Panc1 (cell line): ENCODE data around the gene TTLL11. TPM values are rescaled to one million over a fixed set of nuclear protein-coding genes. Genes with fewer than 3 reads are reported as not detected.

Source experiments
- ATAC-seq: fragments of 200-7000 bp; cut with Tn5 transposase; 2 replicates; pipeline ENCODE4 v1.9.1; 2020; ENCODE audit warnings: mild to moderate bottlenecking, moderate library complexity
- BruUV-seq: library from RNA; stranded (reverse); fragments of 400-500 nt; replicated peaks from 2 replicates; lab custom pipeline; 2021; lab: Mats Ljungman, UMichigan
- CTCF ChIA-PET: fragments of 300-600 bp; sonication (Branson Sonifier 250); formaldehyde crosslinking; loops from one replicate; lab custom pipeline; 2022; ENCODE audit warnings: antibody characterized with exemption; lab: Charles Lee
- POLR2A ChIA-PET: fragments of 300-600 bp; sonication (Branson Sonifier 250); formaldehyde crosslinking; loops from one replicate; lab custom pipeline; 2022; ENCODE audit warnings: antibody characterized with exemption; lab: Charles Lee
- DNase-seq: peaks from one replicate; pipeline ENCODE4 v3.0.0-alpha.2; 2010; ENCODE audit warnings: low read depth, low spot score
- H3K27ac ChIP-seq: 2 replicates; pipeline ENCODE4 v1.5.1; 2011; ENCODE audit warnings: mild to moderate bottlenecking, low read length, inconsistent platforms
- H3K27me3 ChIP-seq: fragments of 200-500 bp; sonication (Bioruptor generic); 2 replicates; pipeline ENCODE4 v1.6.0; 2014; ENCODE audit warnings: low read length, inconsistent platforms; ENCODE audit not compliant: control insufficient read depth, insufficient read depth
- H3K36me3 ChIP-seq: fragments of 200-500 bp; sonication (Bioruptor generic); 2 replicates; pipeline ENCODE4 v1.5.1; 2014; ENCODE audit warnings: inconsistent platforms, mild to moderate bottlenecking, low read length, moderate library complexity; ENCODE audit not compliant: control insufficient read depth, insufficient read depth
- H3K4me1 ChIP-seq: 2 replicates; pipeline ENCODE4 v1.5.1; 2011; ENCODE audit warnings: inconsistent platforms, mild to moderate bottlenecking, low read length, moderate library complexity; ENCODE audit not compliant: control insufficient read depth, insufficient read depth
- H3K4me3 ChIP-seq, 2 experiments: 2 replicates each; pipeline ENCODE4 v1.5.1; 2011 to 2012; ENCODE audit warnings: low read depth in 2 of 2, low read length in 2 of 2, mild to moderate bottlenecking in 2 of 2, inconsistent platforms in 1 of 2, moderate library complexity in 1 of 2
- H3K9me3 ChIP-seq: fragments of 200-500 bp; sonication (Bioruptor generic); 2 replicates; pipeline ENCODE4 v1.5.1; 2014; ENCODE audit warnings: low read depth, mild to moderate bottlenecking, inconsistent platforms, low read length, moderate library complexity; ENCODE audit not compliant: control insufficient read depth, insufficient read depth
- POLR2AphosphoS5 ChIP-seq: IDR thresholded peaks from 2 replicates; pipeline ENCODE4 v1.6.1; 2012; ENCODE audit warnings: mild to moderate bottlenecking, low read depth, low read length, moderate library complexity
- REST ChIP-seq, 2 experiments: IDR thresholded peaks; 2 replicates each; pipeline ENCODE4 v1.6.1; 2011 to 2012; ENCODE audit warnings: low read depth in 2 of 2, control low read depth in 1 of 2, low read length in 1 of 2, mild to moderate bottlenecking in 1 of 2, moderate library complexity in 1 of 2; ENCODE audit not compliant: insufficient read depth in 1 of 2
- SIN3A ChIP-seq: IDR thresholded peaks from 2 replicates; pipeline ENCODE4 v1.6.1; 2012; ENCODE audit warnings: low read depth, mild to moderate bottlenecking, low read length, moderate library complexity, borderline replicate concordance; ENCODE audit not compliant: insufficient read depth
- TCF7L2 ChIP-seq: IDR thresholded peaks from 2 replicates; pipeline ENCODE4 v1.6.1; 2011; ENCODE audit warnings: mild to moderate bottlenecking, low read depth, low read length, inconsistent platforms
- in situ Hi-C: cut with HindIII; loops from 2 replicates; pipeline ENCODE4 v1.10.0; 2016; ENCODE audit warnings: low sequenced_read_pairs, low pct_unique_long_range_greater_than_20kb
- intact Hi-C: fragments of 100-400 bp; cut with micrococcal nuclease; formaldehyde crosslinking; loops from one replicate; pipeline ENCODE4 v1.10.0; 2022; ENCODE audit not compliant: unreplicated experiment
- total RNA-seq: library from RNA; stranded (reverse); gene quantifications from one replicate; pipeline ENCODE4 v1.2.1, GENCODE V29; 2021; ENCODE audit not compliant: unreplicated experiment
- TF ChIP-seq, protein P1 (sequence below): fragments of 450-650 bp; IDR thresholded peaks from 2 replicates; pipeline ENCODE4 v1.5.1; 2017; ENCODE audit warnings: mild to moderate bottlenecking

Gene TTLL11
- total RNA-seq, 1 experiment from 2014 or later: 1.1 TPM

- CTCF ChIA-PET: no interaction called here
- Histone ChIP-seq H3K27ac (no peak overlapping the region), H3K9me3 (no peaks in the 10 kb centered on the region), H3K4me1 (no peaks in the 10 kb centered on the region), H3K27me3 (no peaks in the 10 kb centered on the region), H3K36me3 (no peaks in the 10 kb centered on the region), H3K4me3 (no peak overlapping the region)
- no peak for ATAC-seq
- POLR2A ChIA-PET: no interaction called here
- intact Hi-C loops: no loop called here
- no TSS peak for BruUV-seq
- DNase-seq: no peak
- in situ Hi-C loops: no loop called here
- TF ChIP-seq TCF7L2 (no peak), POLR2AphosphoS5 (no peak), SIN3A (no peak), REST (IDR thresholded peaks at IDR 0.05; ENCODE audit: insufficient read depth in 1 of 2, low read depth in 2 of 2, low read length in 1 of 2) (no peak)
- TF ChIP-seq, protein P1, sequence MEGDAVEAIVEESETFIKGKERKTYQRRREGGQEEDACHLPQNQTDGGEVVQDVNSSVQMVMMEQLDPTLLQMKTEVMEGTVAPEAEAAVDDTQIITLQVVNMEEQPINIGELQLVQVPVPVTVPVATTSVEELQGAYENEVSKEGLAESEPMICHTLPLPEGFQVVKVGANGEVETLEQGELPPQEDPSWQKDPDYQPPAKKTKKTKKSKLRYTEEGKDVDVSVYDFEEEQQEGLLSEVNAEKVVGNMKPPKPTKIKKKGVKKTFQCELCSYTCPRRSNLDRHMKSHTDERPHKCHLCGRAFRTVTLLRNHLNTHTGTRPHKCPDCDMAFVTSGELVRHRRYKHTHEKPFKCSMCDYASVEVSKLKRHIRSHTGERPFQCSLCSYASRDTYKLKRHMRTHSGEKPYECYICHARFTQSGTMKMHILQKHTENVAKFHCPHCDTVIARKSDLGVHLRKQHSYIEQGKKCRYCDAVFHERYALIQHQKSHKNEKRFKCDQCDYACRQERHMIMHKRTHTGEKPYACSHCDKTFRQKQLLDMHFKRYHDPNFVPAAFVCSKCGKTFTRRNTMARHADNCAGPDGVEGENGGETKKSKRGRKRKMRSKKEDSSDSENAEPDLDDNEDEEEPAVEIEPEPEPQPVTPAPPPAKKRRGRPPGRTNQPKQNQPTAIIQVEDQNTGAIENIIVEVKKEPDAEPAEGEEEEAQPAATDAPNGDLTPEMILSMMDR: no peak
Observed at GRCh38 chr9:121780177-121781040, 312.7 kb downstream of the TTLL11 start.

DNA sequence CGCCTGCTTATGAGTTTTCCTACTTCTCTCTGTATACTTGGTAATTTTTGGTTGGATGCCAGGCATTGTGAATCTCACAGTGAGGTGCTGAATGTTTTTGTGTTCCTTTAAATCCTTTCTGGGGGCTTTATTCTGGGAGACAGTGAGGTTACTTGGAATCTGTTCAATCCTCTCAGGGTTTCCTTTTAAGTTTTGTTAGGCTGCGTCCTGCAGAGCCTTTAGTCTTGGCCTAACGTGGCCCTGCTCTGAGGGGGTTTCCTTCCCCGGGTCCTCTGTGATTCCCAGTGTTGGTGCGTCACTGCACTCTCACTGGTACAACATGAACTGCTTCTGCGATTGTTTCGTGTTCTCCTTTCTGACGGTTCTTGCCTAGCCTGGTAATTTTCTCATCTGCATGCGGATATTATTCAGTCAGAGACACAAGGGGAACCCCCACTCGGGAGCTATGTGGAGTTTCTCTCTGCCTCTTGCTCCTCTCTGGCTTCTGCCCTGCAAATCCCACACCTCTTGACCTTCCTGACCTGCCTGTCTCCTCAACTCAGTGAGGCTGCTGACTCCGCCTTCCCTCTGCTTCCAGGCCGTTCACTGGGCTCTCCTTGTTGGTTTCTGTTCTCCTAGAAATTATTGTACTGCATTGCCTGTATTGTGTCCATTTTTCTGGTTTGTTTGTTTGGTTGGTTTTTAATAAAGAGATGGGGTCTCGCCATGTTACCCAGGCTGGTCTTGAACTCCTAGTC lies 313.6 kb downstream of the TTLL11 start:
- no peak overlapping the region for H3K27ac ChIP-seq
- no peak for DNase-seq
- TF ChIP-seq, protein P1: no peak
- TF ChIP-seq REST (IDR thresholded peaks at IDR 0.05; ENCODE audit: insufficient read depth in 1 of 2, low read depth in 2 of 2, low read length in 1 of 2): no peak
- no peak for TF ChIP-seq TCF7L2
- no peak for TF ChIP-seq SIN3A
- no peak for TF ChIP-seq POLR2AphosphoS5
- CTCF ChIA-PET: no interaction called here
- no peak overlapping the region for H3K4me3 ChIP-seq
- POLR2A ChIA-PET: no interaction called here
- no peaks in the 10 kb centered on the region for H3K27me3 ChIP-seq
- H3K9me3 ChIP-seq: no peaks in the 10 kb centered on the region
- BruUV-seq: no TSS peak
- in situ Hi-C loops: no loop called here
- intact Hi-C loops: no loop called here
- H3K4me1 ChIP-seq: no peaks in the 10 kb centered on the region
- no peak for ATAC-seq
- no peaks in the 10 kb centered on the region for H3K36me3 ChIP-seq
